K562 (cell line): Measurements from ENCODE around the gene BPTF. TPM values are rescaled to one million over a fixed set of nuclear protein-coding genes. Genes with fewer than 3 reads are reported as not detected.

ENCODE experiments used
- ATAC-seq: fragments of 200-7000 bp; cut with Tn5 transposase; 3 replicates; pipeline ENCODE4 v1.9.1; 2020; ENCODE audit warnings: moderate library complexity
- BruUV-seq: library from RNA; stranded (reverse); fragments of 400-500 nt; replicated peaks from 2 replicates; lab custom pipeline; 2021; lab: Mats Ljungman, UMichigan
- CTCF ChIA-PET: fragments of 300-600 bp; formaldehyde crosslinking; extraction: SDS; loops from one replicate; lab custom pipeline; 2021; ENCODE audit warnings: low intra/inter-chr PET ratio; lab: Yijun Ruan, JAX
- POLR2A ChIA-PET: fragments of 300-600, 350-650 bp; sonication (Branson Sonifier 250); formaldehyde crosslinking; extraction: SDS; loops from one replicate; lab custom pipeline; 2021; ENCODE audit warnings: antibody characterized with exemption, inconsistent platforms; lab: Yijun Ruan, JAX
- DNase-seq, 4 experiments: peaks; one replicate each; pipeline versions ENCODE4 v3.0.0 to v3.0.0-alpha.2; 2011 to 2018; ENCODE audit warnings: low spot score in 3 of 4, mixed read lengths in 3 of 4; ENCODE audit errors: extremely low read depth in 1 of 4
- FAIRE-seq: peaks from 2 replicates; lab custom pipeline; 2011; peaks lifted over from hg19 to GRCh38; lab: Jason Lieb, UNC
- H2AFZ ChIP-seq: 2 replicates; pipeline ENCODE4 v1.6.0; 2011; ENCODE audit warnings: low read depth, low read length, control low read depth, inconsistent platforms
- H3K27ac ChIP-seq: fragments of 200-600 bp; 3 replicates; pipeline ENCODE4 v1.8.0; 2011; ENCODE audit warnings: low read depth, mild to moderate bottlenecking, control low read depth, inconsistent platforms, low read length, moderate library complexity, mixed read lengths; ENCODE audit errors: extremely low read depth
- H3K27me3 ChIP-seq, 2 experiments: fragments of 300-600 bp in 1 of 2; 2 replicates in 1 of 2; 3 replicates in 1 of 2; pipeline versions ENCODE4 v1.6.0 to v1.8.0; 2011; ENCODE audit warnings: inconsistent platforms in 2 of 2, low read length in 2 of 2, mild to moderate bottlenecking in 1 of 2, mixed read lengths in 1 of 2, moderate library complexity in 1 of 2; ENCODE audit not compliant: control insufficient read depth in 2 of 2, insufficient read depth in 2 of 2
- H3K36me3 ChIP-seq: fragments of 300-600 bp; 3 replicates; pipeline ENCODE4 v1.8.0; 2011; ENCODE audit warnings: mild to moderate bottlenecking, low read length, inconsistent platforms; ENCODE audit not compliant: control insufficient read depth, insufficient read depth
- H3K4me1 ChIP-seq, 2 experiments: fragments of 200-600 bp in 1 of 2; replicated peaks in 1 of 2; 2 replicates in 1 of 2; 3 replicates in 1 of 2; pipeline versions ENCODE4 v1.5.1 to v1.8.0; 2011; ENCODE audit warnings: inconsistent platforms in 2 of 2, low read length in 2 of 2, mild to moderate bottlenecking in 1 of 2, mixed read lengths in 1 of 2, moderate library complexity in 1 of 2; ENCODE audit not compliant: control insufficient read depth in 2 of 2, insufficient read depth in 2 of 2
- H3K4me2 ChIP-seq: 2 replicates; pipeline ENCODE4 v1.6.1; 2011; ENCODE audit warnings: low read length, control low read depth, inconsistent platforms, mixed read lengths; ENCODE audit not compliant: insufficient read depth
- H3K4me3 ChIP-seq: fragments of 200-600 bp; sonication (generic), shearing (Covaris generic); 2 replicates; pipeline ENCODE4 v1.5.1; 2016; ENCODE audit warnings: control low read depth, inconsistent platforms
- H3K79me2 ChIP-seq: fragments of 200-600 bp; 3 replicates; pipeline ENCODE4 v1.8.0; 2011; ENCODE audit warnings: low read length, inconsistent platforms; ENCODE audit not compliant: control insufficient read depth, insufficient read depth
- H3K9ac ChIP-seq, 2 experiments: 2 replicates each; pipeline versions ENCODE4 v1.6.0 to v1.6.1; 2011; ENCODE audit warnings: low read depth in 2 of 2, low read length in 2 of 2, control low read depth in 1 of 2, inconsistent platforms in 1 of 2, mild to moderate bottlenecking in 1 of 2, mixed read lengths in 1 of 2; ENCODE audit not compliant: insufficient read depth in 1 of 2
- H3K9me1 ChIP-seq: one replicate; pipeline ENCODE4 v1.6.0; 2011; ENCODE audit warnings: inconsistent platforms, mild to moderate bottlenecking, low read length, moderate library complexity; ENCODE audit not compliant: control insufficient read depth, insufficient read depth
- H3K9me3 ChIP-seq: replicated peaks from 2 replicates; pipeline ENCODE4 v1.5.1; 2011; ENCODE audit warnings: low read depth, low read length, inconsistent platforms; ENCODE audit not compliant: control insufficient read depth, insufficient read depth
- H4K20me1 ChIP-seq: replicated peaks from 2 replicates; pipeline ENCODE4 v1.6.1; 2011; ENCODE audit warnings: low read length, inconsistent platforms, mixed read lengths; ENCODE audit not compliant: control insufficient read depth, insufficient read depth
- GTF2F1 ChIP-seq: IDR thresholded peaks from 2 replicates; pipeline ENCODE4 v1.6.1; 2011; ENCODE audit warnings: low read depth, low read length, improper control_type of control experiment
- MGA ChIP-seq: fragments of 450-650 bp; IDR thresholded peaks from 2 replicates; pipeline ENCODE4 v1.6.1; 2016; ENCODE audit warnings: mild to moderate bottlenecking, moderate library complexity
- MIER1 ChIP-seq: fragments of 450-650 bp; IDR thresholded peaks from 2 replicates; pipeline ENCODE4 v1.6.1; 2016; ENCODE audit warnings: antibody characterized with exemption, mild to moderate bottlenecking, low read depth
- NR3C1 ChIP-seq: sonication (generic); formaldehyde crosslinking; IDR thresholded peaks from 2 replicates; pipeline ENCODE4 v1.8.1; 2022; ENCODE audit warnings: missing genetic modification reagents
- SMARCA4 ChIP-seq: fragments of 450-650 bp; IDR thresholded peaks from 2 replicates; pipeline ENCODE4 v1.6.1; 2016
- ZNF586 ChIP-seq: fragments of 450-650 bp; formaldehyde crosslinking; conservative IDR thresholded peaks from 2 replicates; pipeline ENCODE4 v1.4.0; 2020; ENCODE audit warnings: mild to moderate bottlenecking, moderate library complexity
- WGBS: fragments of 100-300 bp; shearing (Covaris generic); methylation state at CpG from one replicate; pipeline ENCODE4 v1.1.6; 2016; ENCODE audit warnings: low coverage, mixed read lengths; ENCODE audit not compliant: insufficient coverage; ENCODE audit errors: missing lambda C conversion rate; 5-methylcytosine and 5-hydroxymethylcytosine counted together
- in situ Hi-C: fragments of 300-500 bp; cut with MboI; formaldehyde crosslinking; loops from 4 replicates; pipeline ENCODE4 v1.15.0; 2018; ENCODE audit warnings: inconsistent platforms, mixed read lengths
- intact Hi-C: fragments of 100-400 bp; cut with micrococcal nuclease; formaldehyde crosslinking; loops from 2 replicates; pipeline ENCODE4 v1.14.2; 2022
- polyA plus RNA-seq, 8 experiments: library from polyadenylated mRNA; depleted of rRNA in 4 of 8; stranded (reverse) in 5 of 8; unstranded in 3 of 8; fragments of >200 nt; fragmentation: Nextera tagmentation in 2 of 8; fragmentation: Illumina TruSeq in 1 of 8; extraction: Ambion mirVana in 2 of 8; extraction: Trizol in 1 of 8; gene quantifications; 2 replicates each; pipeline versions ENCODE4 v1.2.1 to v1.2.3, GENCODE V29; 2011 to 2014; ENCODE audit warnings: inconsistent platforms in 1 of 8, missing spikeins in 1 of 8
- total RNA-seq, 7 experiments: library from RNA; depleted of rRNA in 6 of 7; stranded (reverse); fragments of >200 nt in 6 of 7; fragmentation: Illumina TruSeq in 2 of 7; extraction: Trizol in 2 of 7; gene quantifications; 2 replicates each; pipeline versions ENCODE4 v1.2.1 to v1.2.3, GENCODE V29; 2011 to 2021; ENCODE audit warnings: low replicate concordance in 1 of 7
- TF ChIP-seq, protein P1 (sequence below): fragments of 250-450 bp; sonication (Bioruptor Pico); IDR thresholded peaks from 2 replicates; pipeline ENCODE4 v1.8.0; 2022; ENCODE audit warnings: inconsistent platforms

The BPTF gene
- total and polyA plus RNA-seq, 9 of the 15 experiments (the other 6 are each of a cell fraction or from before 2014, with no cell fraction given): 12.5 to 52.1 (median 26.9) TPM

GRCh38 chr17:68020409-68020756, 195.1 kb downstream of the BPTF start:
- peak overlapping the region; percentile 91 to 98 for H3K9ac ChIP-seq
- H3K4me3 ChIP-seq: peak overlapping the region; percentile 58
- H4K20me1 ChIP-seq: no peaks in the 10 kb centered on the region
- ChIA-PET POLR2A (interaction anchor here (0.7 to 1.7 kb wide), 10 partner anchors 8 to 363 kb away, joined by 3 to 18 read pairs (median 4); partner anchors contain the start of gene KPNA2), CTCF (interaction anchor here (0.6 kb wide), 1 partner anchor 1215 kb away, joined by 4 read pairs; no protein-coding TSS in a partner anchor)
- H3K79me2 ChIP-seq: no peaks in the 10 kb centered on the region
- peak overlapping the region; percentile 95 for H3K27ac ChIP-seq
- intact Hi-C loops: no loop called here
- no peaks in the 10 kb centered on the region for H3K27me3 ChIP-seq
- H3K36me3 ChIP-seq: no peaks in the 10 kb centered on the region
- BruUV-seq: TSS peak; percentile 94
- no peaks in the 10 kb centered on the region for H3K9me3 ChIP-seq
- in situ Hi-C loops: no loop called here
- ATAC-seq (peak; percentile 51), FAIRE-seq (peak; percentile 46), DNase-seq (peak in 1 of 4 experiments; percentile 32)
- H3K4me2 ChIP-seq: peak overlapping the region; percentile 95
- H3K9me1 ChIP-seq: no peaks in the 10 kb centered on the region
- 3% methylated on average over 12 of the region's 12 CpGs for WGBS
- H3K4me1 ChIP-seq: peaks cover 10% of the 10 kb centered on the region in 2 experiments; a peak in 4 of 5 replicates
- peak overlapping the region; percentile 100 for H2AFZ ChIP-seq
- TF ChIP-seq SMARCA4 (0 out of 2 replicates have a peak, but pooled peaks have one; percentile 16), ZNF586 (CRISPR knock-in tag) (no peak), NR3C1 (CRISPR knock-in tag) (no peak), MIER1 (0 out of 2 replicates have a peak, but pooled peaks have one; percentile 40), MGA (peak; percentile 77), GTF2F1 (no peak)
- TF ChIP-seq, protein P1, sequence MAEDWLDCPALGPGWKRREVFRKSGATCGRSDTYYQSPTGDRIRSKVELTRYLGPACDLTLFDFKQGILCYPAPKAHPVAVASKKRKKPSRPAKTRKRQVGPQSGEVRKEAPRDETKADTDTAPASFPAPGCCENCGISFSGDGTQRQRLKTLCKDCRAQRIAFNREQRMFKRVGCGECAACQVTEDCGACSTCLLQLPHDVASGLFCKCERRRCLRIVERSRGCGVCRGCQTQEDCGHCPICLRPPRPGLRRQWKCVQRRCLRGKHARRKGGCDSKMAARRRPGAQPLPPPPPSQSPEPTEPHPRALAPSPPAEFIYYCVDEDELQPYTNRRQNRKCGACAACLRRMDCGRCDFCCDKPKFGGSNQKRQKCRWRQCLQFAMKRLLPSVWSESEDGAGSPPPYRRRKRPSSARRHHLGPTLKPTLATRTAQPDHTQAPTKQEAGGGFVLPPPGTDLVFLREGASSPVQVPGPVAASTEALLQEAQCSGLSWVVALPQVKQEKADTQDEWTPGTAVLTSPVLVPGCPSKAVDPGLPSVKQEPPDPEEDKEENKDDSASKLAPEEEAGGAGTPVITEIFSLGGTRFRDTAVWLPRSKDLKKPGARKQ (CRISPR knock-in tag): no peak
